ENCODE results near the gene LRPPRC.

GRCh38 chr2:43977677-43978375, 18.0 kb downstream of the LRPPRC start:
- TF ChIP-seq POLR2A (IDR thresholded peaks at IDR 0.05) (no peak), CTCF (IDR thresholded peaks at IDR 0.05) (no peak)
